GM18508 (cell line): Measurements from ENCODE around the gene EFNB1.
A peak's percentile ranks its signal among the peaks of the same experiment; 100 is the strongest.

Experiments
- ATAC-seq: cut with Tn5 transposase; IDR thresholded peaks from one replicate; pipeline ENCODE4 v1.9.1; 2021; ENCODE audit warnings: moderate number of reproducible peaks; ENCODE audit not compliant: insufficient read depth, unreplicated experiment

EFNB1 gene

DNA sequence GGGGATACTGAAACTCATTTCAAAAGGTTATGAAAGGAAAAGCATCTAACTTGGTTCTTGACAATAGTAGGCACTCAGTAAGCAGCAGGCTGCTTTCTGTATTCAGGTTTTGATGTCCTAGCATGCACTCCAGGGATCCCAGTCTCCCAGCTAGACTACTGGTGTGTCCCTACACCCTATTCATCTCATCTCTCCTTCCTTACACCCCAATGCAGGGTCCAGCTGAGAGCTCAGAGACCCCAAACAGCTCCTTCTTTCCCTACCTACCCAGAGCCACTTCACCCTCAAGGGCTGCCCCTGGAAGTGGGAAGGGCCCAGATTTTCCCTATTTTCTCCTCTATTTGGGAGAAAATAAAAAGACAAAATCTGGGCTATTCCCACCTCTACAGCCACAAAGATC lies 1.6 kb upstream of the EFNB1 start:
- ATAC-seq: no peak

DNA sequence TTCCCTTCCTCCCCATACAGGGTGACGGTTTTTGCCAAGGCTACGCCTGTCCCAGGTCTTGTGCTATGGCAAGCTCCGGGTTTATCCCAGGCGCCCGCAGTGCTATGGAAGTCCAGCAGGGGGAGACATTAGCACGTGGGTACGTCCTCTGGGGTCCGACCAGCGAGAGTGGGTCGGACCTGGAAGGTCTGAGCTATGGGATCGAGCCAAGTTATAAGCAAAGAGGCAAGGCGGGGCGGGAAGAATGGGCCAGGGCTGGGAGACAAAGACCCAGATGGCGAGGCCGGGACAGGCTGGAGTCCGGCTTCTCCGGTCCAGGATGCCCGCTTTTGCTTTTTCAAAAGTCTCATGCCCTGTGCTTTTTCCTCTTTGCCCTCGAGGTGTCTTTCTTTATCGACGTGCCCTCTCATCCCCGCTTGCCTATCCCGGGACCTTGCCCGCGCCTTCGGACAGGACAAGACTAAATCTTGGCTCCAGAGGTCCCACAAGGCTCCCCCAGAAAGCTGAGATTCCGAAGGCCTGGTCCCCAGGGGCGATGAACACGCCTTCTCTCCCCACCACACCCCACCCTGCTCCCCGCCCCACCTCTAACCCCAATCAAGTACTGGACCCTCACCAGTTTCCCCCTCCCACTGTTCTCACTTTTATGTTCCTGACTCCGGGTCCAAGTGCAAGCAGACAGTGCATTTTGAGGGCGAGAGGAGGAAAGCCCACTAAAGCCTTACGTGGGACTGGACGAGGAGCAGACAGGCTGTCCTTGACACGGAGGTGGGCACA lies 785 bp upstream of the EFNB1 start:
- ATAC-seq: no peak

DNA sequence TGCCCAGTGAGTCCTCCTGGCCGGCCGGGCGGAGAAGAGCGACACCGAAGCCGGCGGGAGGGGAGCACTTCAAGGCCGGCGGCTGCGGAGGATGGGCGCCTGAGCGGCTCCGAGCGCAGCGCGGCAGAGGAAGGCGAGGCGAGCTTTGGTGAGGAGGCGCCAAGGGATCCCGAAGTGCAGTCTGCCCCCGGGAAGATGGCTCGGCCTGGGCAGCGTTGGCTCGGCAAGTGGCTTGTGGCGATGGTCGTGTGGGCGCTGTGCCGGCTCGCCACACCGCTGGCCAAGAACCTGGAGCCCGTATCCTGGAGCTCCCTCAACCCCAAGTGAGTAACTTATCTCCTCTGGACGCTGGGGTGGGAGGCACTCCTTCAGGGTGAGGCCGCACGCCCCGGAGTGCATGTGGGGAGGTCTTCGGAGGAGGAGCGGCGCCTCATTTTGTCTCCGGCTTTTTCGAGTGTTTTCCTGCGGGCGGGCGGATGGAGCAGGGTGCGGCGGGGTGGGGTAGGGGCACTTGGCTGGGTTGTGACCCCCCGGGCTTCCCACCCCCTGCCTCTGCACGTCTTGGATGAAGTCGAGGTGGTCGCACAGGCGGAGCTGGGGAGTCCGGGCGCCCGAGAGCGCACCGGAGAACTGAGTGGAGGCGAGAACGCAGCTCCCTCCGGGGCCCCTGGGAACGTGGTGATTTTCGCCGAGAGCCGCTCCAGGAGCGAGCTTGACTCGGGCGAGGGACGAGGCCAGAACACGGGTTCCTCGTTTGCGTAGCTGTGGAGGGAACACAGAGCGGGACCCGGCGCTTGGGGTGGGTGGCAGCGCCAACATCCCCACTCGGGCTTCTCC lies 979 bp downstream of the EFNB1 start:
- no peak for ATAC-seq

DNA sequence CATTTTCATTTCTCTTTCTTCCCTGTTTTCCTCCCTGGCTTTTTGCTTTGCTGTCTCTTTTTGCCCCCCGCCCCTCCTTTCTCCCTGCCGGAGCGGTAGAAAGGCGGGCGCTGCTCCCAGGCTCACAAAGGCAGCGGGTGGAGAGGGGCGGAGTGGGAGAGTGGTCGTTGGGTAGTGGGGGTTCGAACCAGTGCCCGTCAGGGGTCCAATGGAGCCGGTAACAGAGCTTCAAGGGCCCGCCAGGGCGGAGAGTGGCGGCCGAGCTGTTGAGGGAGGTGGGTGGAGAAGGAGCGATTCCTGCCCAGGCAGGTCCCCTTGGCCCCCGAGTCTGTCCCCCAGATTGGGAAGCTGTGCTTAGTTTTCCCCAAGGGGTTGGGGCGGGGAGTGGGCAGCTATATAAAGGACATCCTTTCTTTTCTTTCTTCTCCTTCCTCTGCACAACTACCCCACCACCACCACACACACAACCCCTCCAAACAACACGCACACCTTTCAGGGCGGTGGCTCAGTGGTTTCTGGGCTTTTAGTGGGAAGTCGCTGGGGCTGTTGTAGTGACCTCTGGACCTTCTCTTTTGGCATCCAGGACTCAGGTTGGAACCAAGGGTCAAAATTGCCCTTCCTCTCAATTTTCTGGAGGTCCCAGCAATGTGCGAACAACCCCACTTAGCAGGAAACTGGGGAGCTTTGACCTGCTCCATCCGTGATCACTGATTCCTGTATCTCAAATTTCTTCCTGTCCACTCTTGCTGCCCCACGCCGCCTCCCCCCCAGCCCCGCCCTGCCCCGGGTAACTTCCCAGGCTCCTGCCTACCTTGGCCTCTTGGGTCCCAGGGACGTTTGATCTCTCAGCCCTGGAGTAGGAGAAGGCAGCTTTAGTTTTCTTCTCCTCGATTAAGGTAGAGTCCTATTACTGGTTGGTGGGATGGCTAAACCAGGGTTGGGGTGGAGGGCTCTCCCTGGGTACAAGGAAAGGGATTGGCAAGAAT lies 1.9 kb downstream of the EFNB1 start:
- ATAC-seq: no peak

DNA sequence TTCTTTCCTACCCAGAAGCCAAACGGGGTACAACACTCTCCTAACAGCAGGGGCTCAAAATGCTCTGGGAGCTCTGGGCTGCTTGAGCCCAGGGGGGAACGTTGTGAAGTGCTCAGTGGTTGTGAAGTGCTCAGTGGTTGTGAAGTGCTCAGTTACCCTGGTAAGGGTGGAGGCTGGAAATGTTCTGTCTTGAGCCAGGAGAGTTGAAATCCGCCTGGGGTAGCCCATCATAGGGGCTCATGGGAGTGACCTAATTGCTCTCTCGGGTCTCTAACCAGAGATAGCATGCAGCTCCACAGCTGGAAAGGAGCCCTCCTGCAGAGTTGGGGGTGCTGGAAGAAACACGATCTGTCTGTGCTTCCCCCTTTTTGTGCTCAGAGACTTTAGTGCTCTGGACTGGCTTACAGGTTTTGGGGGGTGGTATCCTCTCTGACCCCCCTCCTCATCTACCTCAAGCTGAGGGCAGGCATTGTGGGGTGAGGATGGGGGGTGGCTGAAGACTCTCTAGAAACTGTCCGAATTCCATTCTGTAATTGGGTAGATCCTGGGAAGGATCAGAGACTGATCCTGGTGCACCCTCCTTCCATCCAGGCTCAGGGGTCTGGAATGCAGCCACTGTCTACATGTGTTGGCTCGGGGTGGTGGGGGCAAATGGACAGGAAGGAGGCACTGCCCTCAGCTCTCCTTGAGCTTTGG lies 2.7 kb downstream of the EFNB1 start:
- ATAC-seq: no peak

DNA sequence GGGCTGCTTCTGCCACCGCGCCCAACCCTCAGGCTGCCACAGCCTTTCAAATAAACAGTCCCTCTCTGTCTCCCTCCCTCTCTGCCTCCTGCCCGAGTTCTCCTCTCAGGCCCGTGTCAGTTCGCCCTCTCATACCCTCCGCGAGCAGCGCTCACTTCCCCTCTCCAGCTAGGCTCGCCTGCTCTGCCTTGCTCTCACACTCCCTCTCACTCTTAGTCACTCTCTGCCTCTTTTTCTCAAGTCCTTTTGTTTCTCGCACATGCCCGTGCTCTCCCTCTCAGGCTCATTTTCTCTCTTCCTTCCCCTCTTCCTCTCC lies 3.2 kb downstream of the EFNB1 start:
- ATAC-seq: peak; percentile 37

DNA sequence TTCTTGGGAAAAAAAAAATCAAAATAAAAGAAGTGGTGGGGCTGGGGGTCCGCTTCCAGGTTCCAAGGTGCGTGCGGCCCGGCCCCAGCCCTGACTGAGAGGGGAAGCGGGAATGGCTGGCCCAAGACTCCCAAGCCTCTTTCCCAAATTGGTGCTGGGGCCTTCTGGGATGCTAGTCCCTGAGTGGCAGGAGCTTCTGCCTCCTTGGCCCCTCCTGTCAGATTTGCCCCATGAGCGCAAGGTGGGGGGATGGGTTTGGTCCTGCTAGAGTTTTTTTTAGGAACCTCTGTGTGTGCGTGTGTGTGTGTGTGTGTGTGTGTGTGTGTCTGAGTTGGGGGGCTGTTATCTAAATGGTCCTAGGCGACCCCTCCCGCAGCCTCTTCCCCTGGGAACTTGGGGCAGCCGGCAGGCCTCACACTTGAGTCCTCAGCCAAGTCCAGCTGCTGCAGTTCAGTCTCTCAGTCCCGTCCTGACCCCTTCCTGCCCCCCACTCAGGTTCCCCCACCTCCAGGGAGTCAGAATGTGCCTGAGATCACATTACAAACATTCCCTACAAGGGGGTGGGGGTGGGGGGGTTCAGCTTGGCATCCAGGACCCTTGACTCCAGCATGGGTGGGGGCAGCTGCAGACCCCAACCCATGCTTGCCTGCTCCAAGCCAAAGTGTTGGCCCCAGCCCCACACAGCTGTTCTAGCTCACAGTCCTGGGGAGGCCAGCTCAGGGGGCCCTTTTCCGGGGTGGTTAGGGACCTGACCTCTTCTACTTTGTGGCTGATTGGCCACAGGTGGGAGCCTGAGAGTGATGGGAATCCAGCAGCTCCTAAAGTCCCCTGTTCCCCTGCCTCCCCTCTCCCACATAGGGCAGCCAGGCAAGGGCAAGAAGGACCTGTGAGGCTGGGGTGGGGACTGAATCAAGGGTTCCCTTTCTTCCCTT lies 4.0 kb downstream of the EFNB1 start:
- no peak for ATAC-seq

DNA sequence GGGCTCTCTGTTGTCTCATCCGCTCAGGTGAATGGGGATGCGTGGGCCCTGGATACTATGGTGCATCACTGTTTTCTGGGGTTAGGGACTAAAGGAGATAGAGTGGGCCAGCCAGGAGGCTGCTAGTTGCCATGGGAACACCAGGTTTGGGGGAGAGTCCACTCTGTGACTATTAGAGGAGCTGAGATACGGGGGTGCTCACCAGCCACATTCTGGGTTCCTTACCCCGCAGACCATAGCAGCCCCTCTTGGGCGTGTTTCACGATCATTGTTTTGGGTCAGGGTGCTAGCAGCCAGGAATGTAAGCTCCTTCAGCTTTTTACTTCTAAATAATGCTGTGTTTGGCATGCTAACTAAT lies 4.6 kb downstream of the EFNB1 start:
- no peak for ATAC-seq

DNA sequence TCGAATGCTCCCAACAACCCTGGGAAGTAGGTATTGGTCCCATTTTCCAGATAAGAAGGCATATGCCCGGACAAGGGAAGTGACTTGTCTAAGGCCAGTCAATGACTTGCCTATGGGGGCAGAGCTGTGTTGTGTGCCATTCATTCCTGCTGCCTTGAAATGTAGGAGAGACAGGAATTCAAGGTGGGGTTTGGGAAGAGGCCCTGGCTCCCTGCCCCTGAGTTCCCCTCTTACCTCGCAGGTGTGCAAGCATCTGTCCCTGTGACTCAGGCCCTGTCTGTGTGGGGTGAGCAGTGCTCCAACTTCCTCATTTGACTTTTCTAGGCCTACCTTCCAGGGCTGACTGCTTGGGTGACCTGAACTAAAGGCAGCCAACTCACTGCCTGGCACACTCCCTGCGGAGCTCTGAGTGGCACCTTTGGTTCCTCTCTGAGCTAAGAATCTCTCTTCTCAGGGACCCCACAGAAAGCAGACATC lies 5.1 kb downstream of the EFNB1 start:
- ATAC-seq: no peak

DNA sequence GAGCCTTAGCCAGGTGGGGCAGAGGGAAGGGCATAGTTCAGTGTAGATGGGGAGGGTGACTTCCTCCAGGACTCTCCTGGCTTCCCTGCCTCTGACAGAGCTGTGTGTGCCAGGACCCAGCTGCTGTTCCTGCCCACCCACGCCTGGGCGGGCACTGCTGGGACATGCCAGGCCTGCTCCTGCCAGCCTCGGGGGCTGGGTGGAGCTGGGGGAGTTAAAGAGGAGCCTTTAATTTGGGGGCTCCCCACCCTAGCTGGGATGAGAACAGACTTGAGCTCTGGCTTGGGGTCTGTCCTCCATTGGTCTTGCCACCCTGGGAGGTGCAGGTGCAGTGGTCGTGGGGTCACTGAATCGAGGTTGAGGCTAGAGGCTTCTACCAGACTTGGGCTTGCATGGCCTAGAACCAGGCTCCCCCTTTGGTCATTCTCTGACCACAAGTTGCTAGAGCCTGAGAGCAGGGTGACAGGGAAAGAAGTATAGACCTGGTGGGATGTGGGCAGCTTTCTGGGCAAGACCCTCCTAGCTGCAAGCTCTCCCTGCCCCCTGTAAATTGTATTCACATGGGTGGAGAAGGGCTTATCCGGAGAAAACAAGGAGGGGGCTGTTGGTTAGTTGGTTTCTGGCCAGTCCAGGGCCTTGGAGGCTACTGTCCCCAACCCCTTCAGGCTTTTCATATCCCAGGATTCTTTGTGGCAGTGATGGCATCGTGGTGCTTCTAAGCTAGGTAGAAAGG lies 5.7 kb downstream of the EFNB1 start:
- no peak for ATAC-seq

DNA sequence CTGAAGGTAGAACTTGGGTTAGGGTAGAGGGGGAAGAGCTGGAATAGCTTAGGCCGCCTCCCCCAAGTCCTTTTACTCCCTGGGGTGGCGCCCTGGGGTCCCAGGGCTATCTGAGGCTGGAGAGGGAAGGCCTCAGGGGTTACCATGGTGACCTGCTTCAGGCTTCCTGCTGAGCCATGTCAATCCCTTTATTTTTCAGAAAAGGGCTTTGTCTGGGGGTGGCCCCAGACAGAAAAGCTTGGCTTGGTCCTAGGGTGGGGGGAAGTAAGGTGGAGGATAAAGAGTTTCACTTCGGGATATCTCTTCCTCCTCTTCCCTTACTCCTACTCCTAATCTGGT lies 6.3 kb downstream of the EFNB1 start:
- ATAC-seq: no peak

DNA sequence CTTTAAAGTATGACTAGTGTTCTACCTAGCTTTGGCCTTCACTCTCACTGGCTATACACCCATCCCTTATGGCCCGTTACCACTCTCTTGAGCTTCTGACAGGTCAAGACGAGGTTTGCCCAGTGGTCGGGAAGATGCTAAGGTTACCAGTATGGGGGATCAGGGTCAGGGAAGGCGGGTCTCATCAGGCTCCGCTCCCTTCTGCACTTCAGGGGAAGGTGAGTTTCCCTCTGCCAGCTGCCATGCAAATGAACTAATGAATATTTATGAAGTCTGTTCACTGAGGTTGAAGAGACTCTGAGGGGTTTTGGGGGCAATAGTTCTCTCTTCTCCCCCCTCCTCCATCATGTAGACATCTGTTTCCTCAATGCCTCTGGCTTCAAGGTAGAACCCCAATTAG lies 6.6 kb downstream of the EFNB1 start:
- no peak for ATAC-seq

DNA sequence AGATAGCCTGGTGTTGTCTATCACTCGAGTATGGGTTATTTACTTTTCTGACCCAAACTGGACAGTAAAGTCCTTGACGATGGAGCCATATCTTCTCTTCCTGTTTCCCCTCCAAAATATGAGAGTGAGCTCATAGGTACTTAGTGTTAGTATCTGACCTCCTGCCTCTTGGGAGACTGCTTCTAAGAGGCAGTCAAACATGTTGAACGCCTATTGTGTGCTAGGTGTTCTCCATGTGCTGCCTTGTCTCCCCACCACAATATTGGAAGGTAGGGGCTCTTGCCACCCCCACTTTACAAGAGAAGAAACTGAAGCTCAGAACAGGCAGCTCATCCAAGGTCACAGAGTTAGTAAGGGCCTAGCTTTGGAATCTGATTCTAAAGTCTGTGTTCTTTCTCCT lies 8.3 kb downstream of the EFNB1 start:
- no peak for ATAC-seq

DNA sequence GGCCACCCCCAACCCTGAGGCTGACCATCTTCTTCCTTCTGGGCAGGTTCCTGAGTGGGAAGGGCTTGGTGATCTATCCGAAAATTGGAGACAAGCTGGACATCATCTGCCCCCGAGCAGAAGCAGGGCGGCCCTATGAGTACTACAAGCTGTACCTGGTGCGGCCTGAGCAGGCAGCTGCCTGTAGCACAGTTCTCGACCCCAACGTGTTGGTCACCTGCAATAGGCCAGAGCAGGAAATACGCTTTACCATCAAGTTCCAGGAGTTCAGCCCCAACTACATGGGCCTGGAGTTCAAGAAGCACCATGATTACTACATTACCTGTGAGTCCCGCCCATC lies 9.7 kb downstream of the EFNB1 start:
- ATAC-seq: no peak

DNA sequence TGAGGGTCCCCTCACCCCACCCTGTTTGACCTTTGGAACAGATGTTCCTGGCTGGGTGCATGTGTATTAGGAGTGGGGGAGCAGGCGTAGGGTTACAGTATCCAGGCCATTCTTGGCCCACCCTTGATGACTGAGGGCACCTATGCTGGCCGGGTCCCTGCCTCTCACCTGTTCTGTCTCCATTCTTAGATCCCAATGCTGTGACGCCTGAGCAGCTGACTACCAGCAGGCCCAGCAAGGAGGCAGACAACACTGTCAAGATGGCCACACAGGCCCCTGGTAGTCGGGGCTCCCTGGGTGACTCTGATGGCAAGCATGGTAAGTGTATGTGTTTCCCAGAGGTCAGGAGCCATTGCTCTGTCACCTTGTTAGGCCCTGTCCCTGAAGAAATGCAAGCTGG lies 10.9 kb downstream of the EFNB1 start:
- ATAC-seq: no peak

DNA sequence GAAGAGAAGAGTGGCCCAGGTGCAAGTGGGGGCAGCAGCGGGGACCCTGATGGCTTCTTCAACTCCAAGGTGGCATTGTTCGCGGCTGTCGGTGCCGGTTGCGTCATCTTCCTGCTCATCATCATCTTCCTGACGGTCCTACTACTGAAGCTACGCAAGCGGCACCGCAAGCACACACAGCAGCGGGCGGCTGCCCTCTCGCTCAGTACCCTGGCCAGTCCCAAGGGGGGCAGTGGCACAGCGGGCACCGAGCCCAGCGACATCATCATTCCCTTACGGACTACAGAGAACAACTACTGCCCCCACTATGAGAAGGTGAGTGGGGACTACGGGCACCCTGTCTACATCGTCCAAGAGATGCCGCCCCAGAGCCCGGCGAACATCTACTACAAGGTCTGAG lies 11.4 kb downstream of the EFNB1 start:
- no peak for ATAC-seq

DNA sequence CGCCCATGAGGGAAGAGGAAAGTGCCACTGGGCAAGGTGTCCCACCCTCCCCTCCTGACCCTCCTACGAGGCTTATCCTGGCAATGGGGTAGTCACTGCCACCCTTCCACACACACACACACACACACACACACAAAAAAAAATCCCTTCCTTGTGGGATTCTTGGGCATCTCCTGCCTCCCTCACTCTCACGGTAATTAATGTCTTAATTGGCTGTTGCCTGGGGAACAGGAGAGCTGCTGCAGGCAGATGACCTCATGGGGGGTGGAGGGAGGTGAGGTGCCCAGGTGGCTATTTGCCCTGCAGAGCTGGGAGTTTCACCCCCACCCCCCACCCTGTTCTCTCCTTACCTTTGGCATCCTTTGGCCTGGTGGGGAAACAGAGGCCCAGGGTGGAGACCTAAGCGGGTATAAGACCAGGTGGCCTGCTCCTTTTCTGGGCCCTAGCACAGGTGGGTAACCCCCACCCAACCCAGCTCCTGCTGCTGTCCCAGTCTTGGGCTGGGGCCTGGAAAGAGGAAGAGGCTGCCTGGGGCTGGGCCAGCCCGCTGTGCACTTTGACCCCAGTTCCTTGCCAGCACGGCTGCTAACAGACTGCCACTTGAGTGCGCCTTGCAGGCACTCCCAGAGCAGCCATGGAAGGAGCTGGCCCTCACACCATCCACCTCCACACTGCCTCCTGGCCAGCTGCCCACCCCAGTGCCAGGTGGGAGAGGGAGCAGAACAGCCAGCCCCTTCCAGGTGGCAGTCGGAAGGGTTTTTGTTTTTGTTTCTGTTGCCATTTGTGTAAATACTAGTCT lies 12.6 kb downstream of the EFNB1 start:
- ATAC-seq: no peak

DNA sequence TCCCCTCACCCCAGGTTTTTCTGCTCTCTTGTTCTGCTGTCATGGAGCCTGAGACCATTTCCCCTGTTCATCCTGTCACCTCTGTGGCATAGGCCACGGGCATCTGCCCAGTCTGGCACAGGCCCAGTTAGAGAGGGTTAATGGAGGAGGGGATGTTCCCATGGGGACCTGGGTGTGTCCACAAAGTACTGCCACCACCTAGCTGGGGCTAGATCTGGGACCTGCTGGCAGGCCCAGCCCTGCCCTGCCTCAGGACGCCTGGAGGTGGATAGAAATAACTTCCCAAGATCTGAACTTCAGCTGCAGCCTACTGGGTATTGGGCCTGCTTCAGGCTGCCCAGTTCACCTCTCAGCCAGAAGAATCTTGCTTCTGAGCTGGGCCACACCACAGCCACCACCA lies 13.5 kb downstream of the EFNB1 start:
- ATAC-seq: no peak
